Measurements from ENCODE around the gene DOCK2.

GRCh38 chr5:170010595-170010994 lies 373.5 kb downstream of the DOCK2 start:
- TF ChIP-seq CTCF (conservative IDR thresholded peaks at IDR 0.05; ENCODE audit: low read length) (no peak), EZH2phosphoT487 (IDR thresholded peaks at IDR 0.05; ENCODE audit: borderline replicate concordance, low read depth, low read length) (no peak)

Data from OCI-LY7 (cell line).